Measurements from ENCODE around the gene INSRR.

INSRR gene

GRCh38 chr1:156847591-156848460 is 11.1 kb downstream of the INSRR start:
- no peak for DNase-seq

DNA sequence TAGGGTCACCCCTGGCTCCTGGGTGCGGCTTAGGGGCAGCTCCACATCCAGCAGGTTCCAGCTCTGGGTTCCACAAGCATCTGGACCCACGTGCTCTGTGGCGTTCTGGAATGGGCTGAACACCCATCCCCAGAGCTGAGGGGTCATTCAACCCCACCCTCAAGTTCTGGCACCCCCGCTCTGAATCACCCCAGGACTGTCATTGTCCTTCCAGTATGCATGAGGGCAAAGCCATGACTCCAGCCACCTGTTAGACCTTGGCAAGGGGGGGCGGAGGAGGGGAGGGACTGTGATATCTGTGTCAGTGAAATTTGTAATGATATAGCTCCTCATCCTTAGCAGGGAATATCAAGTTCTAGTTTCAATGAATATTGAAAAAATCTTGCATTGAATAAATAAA is 12.3 kb downstream of the INSRR start:
- no peak for DNase-seq

GRCh38 chr1:156845953-156846545 is 12.9 kb downstream of the INSRR start:
- DNase-seq, result no peak

- no peak for DNase-seq
Observed at GRCh38 chr1:156845055-156845952, 13.6 kb downstream of the INSRR start.

DNA sequence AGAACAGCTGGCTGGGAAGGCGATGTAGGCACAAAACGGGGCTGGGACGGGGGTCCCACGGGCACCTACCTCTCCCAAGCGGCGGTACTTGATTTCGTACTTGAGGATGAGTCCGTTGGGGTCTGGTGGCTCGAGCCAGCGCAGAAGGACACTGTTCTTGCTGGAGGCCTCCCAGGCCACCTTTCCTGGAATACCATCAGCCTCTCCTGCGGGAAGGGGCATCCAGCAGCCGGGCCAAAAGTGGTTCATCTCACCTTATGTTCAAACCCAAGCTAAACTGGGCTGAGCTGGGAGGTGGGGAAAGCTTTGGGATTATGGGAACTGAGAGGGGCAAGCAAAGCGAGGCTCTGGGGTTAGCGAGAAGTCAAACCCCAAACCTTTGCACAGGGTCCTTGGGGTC is 14.3 kb downstream of the INSRR start:
- DNase-seq, result no peak

- no peak for DNase-seq
Observed at GRCh38 chr1:156844102-156844501, 14.8 kb downstream of the INSRR start.

- no peak for DNase-seq
Observed at GRCh38 chr1:156842618-156843300, 16.2 kb downstream of the INSRR start.

DNA sequence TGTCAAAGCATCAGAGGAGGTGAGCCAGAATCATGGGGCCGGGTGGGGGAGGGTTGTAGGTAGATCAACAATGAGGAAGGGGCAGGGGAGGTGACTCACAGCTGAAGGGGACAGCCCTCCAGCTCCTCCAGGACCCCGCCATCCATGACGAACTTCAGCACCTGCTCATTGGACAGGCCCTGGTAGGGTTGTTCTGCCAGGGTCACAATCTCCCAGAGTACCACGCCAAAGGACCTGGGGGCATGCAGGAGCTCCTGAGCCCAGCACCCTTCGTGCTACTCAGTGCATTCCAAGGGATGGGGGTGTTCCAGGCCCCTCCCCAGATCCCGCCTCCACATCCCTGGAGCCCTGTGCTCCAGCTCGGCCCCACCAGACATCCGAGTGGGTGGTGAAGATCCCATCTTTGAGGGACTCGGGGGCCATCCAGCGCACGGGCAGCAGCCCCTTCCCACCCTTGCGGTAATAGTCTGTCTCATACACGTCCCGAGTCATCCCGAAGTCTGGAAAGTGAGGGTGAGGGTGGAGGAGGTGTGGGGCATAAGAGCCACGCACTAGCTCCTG is 17.5 kb downstream of the INSRR start:
- DNase-seq, result no peak

DNA sequence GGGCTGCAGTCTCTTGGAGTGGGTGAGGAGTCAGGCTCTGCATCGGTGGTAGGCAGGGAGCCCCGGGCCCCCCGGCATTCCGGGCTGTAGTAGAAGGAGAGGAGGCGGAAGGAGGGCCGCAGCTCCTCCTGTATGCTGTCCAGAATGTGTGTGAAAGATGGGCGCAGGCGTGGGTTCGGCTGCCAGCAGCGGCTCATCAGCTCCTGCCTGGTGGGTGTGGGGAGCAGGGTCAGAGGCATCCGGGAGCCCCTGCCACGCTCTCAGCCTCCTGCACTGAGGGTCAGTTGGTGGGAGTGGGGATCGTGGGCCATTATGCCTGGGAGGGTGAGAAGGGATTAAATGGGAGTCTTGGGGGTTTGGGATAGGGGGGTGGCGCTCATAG is 18.0 kb downstream of the INSRR start:
- DNase-seq, result no peak

DNA sequence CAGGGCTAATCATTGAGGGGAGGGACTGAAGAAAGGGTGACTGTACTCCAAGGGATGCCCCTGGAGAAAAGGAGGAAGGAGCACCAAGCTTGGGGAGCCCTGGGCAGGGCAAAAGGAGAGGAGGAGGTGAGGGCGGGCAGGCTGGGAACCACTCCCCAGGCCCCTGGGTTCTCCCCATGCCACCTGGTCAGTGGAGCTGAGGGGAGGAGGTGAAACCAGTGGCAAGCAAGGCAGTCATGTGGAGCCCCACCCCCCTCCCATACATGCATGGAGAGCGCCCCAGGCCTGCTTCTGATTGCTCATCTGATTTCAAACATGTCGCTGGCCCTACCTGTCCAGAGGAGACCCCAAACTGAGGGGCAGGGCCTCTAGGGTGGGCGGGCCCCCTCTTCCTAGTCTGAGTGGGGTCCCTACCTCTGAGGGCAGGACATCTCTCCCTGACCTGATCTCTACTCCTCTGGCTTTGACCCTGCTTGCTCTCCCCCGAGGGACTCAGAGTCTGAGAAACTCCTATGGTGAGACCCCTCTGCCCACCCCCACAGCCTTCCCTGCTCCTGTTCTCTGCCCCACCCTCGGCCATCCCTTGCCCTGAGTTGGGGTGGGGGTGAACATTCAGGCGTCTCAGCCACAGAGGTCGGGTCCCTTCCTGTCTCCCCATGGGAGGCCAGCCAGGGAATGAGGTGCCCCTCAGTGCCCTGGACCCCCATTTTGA is 18.6 kb downstream of the INSRR start:
- no peak for DNase-seq

DNA sequence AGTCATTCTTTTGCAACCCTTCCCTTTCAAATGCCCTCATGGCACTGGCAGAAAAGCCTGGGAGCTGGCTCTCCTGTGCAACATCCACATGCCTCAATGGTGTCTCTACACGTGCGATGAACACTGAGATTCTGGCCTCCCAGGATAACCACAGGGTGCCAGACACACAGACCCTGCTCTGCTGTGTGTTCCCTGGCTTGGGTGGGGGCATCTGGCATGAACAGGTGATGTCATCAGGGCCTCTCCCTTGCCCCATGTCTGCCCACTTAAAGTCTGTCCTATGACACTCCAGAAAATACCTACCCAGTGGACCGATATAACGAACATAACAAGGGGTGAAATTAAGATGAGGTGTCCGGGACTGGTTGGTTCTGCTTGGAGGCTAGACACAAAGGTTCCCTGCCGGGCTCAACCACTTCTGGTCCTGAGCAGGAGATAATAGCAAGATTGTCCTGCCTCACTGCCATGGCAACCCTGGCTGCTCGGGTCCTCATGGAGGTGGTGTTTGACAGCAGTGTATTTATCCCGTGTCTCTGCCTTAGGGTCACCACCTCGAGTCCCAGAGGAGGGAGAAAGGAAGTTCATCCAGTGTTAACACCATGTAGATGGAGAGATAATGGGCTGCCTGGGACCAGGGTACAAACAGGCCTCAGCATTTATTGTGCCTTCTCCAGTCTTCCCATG is 19.3 kb downstream of the INSRR start:
- DNase-seq, result no peak

- DNase-seq, result no peak
Observed at GRCh38 chr1:156838972-156839371, 19.9 kb downstream of the INSRR start.

GRCh38 chr1:156836892-156837291 is 22.0 kb downstream of the INSRR start:
- DNase-seq, result no peak

GRCh38 chr1:156836041-156836654 is 22.8 kb downstream of the INSRR start:
- DNase-seq, result no peak

DNA sequence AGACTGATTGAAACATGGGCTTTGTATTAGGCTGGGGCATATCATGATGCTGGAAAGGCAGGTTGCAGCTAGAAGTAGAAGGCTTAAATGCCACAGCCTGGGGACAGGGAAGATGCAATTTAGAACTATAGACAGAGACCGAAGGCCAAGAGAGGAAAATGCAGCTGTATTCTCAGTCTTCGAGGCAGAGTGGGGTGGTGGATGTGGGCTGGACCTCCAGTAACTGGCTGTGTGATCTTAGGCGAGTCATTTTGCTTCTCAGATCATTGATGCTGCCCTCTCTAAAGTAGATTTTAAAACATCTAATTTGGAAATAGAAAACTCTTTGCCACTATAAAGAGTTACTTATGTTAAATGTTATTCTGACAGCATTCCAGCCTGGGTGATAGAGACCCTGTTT is 24.6 kb downstream of the INSRR start:
- no peak for DNase-seq

- no peak for DNase-seq
Observed at GRCh38 chr1:156833603-156834002, 25.3 kb downstream of the INSRR start.

GRCh38 chr1:156832434-156832833 is 26.5 kb downstream of the INSRR start:
- no peak for DNase-seq

DNA sequence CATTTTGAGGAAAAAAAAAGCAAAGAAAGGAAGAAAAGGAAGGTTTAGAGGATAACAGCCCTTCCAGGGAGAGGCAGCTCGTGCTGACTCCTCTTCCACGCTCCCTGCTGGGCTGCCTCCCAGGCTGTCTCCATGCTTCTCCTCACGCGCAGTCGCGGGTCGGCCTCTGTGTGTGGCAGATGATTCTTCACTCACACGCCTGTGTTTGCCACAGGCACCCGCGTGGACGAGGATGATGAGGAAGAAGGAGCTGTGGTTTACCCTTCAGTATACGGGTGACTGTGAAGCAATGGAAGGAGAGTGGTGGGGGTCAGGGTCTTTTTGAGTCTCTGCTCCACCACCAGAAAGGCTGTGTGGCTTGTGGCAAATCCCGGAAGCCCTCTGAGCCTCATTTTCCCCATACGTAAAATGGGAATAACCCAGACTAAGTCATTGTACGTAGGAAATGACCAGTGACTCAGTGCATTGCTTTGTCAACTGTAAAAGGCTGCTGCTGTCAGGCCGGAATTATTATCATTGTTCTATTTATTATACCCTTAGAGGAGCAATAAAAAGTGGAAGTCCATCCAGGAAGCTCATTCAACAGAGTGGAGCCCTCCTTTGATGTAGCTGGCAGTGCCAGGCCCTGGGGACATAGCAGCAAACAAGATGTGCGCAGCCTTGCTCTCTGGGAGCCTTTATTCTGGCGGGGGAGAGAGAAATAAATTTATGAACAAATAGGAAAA is 30.4 kb downstream of the INSRR start:
- no peak for DNase-seq

DNA sequence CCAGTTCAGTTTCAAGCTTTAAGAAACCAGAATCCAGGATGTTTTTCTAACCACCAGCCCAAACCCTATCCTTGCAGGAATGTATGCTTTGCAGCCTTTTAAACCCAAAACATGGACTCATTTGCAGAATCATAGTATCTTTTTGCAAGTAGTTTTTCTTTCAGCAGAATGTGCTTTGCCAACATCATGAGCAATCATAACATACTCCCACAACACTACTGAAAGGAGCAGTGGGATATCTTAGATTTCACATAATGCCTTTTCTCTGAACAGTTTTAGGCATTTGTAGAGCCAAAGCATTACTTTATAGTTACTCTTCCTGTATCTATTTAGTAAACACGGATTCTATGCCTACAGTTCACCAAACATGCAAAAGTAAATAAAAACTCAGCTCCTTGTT is 32.3 kb downstream of the INSRR start:
- DNase-seq, result no peak

GRCh38 chr1:156823210-156823790 is 35.6 kb downstream of the INSRR start:
- DNase-seq, result no peak

Measured in NCI-H510A (cell line).